ENCODE measurements around the gene TRA2A.

The TRA2A gene

GRCh38 chr7:23469150-23469960 lies 62.4 kb downstream of the TRA2A start:
- peak; percentile 73 for DNase-seq

GRCh38 chr7:23468526-23469149 lies 63.1 kb downstream of the TRA2A start:
- peak; percentile 67 for DNase-seq

- DNase-seq = peak; percentile 64
These were observed 63.8 kb downstream of the TRA2A start for GRCh38 chr7:23467806-23468525.

GRCh38 chr7:23467291-23467805 lies 64.4 kb downstream of the TRA2A start:
- no peak for DNase-seq

GRCh38 chr7:23462846-23463245 lies 68.9 kb downstream of the TRA2A start:
- DNase-seq = no peak

GRCh38 chr7:23458044-23458443 lies 73.7 kb downstream of the TRA2A start:
- no peak for DNase-seq

- no peak for DNase-seq
These were observed 75.7 kb downstream of the TRA2A start for GRCh38 chr7:23456093-23456492.

- DNase-seq = no peak
These were observed 76.8 kb downstream of the TRA2A start for GRCh38 chr7:23454881-23455526.

Data from activated effector memory CD4-positive, alpha-beta T cell treated with anti-CD3 and anti-CD28 coated beads, Interleukin-2, amount 50 U/mL, for 16 hours (primary cell).